Naive thymus-derived CD4-positive, alpha-beta T cell (primary cell): Measurements from ENCODE around the gene BBS12. TPM values are rescaled to one million over a fixed set of nuclear protein-coding genes. Genes with fewer than 3 reads are reported as not detected.

Source experiments
- polyA plus RNA-seq, 2 donors: library from polyadenylated mRNA; unstranded; fragments of 300-500 nt; fragmentation: Illumina TruSeq; gene quantifications; one replicate each; pipeline ENCODE4 v1.2.3, GENCODE V29; 2021
- total RNA-seq, 6 experiments: library from RNA in 5 of 6; stranded (reverse) in 5 of 6; gene quantifications; 1 replicate in 5 of 6; 2 replicates in 1 of 6; pipeline ENCODE4 v1.2.3 and lab custom pipeline; 2021 to 2026

The BBS12 gene
- total and polyA plus RNA-seq, 7 experiments from 2014 or later: 0.71 to 4.3 (median 1.9) TPM

Other genes starting within 250 kb of the BBS12 start
- 1 to 10 TPM in 1 of 5 experiments, not detected in 4; 7.3 TPM for gene IL21, start 111.6 kb upstream of the BBS12 start, total RNA-seq
- not detected for gene IL21, start 111.6 kb upstream of the BBS12 start, polyA plus RNA-seq
- under 1 TPM in 1 of 5 experiments, not detected in 4; 0.51 TPM for gene FGF2, start 94.1 kb downstream of the BBS12 start, total RNA-seq
- not detected for gene FGF2, start 94.1 kb downstream of the BBS12 start, polyA plus RNA-seq
- 1 to 10 TPM; 1.4 to 7.4 (median 3.0) TPM for gene NUDT6, start 189.9 kb downstream of the BBS12 start, total RNA-seq
- 1 to 10 TPM in 1 of 2 donors, under 1 TPM in 1; 0.82 to 2.3 TPM for gene NUDT6, start 189.9 kb downstream of the BBS12 start, polyA plus RNA-seq